ENCODE results near the gene TMIGD3. TPM values are rescaled to one million over a fixed set of nuclear protein-coding genes. Genes with fewer than 3 reads are reported as not detected.

The TMIGD3 gene
- total RNA-seq, 1 experiment from 2014 or later, result not detected

DNA sequence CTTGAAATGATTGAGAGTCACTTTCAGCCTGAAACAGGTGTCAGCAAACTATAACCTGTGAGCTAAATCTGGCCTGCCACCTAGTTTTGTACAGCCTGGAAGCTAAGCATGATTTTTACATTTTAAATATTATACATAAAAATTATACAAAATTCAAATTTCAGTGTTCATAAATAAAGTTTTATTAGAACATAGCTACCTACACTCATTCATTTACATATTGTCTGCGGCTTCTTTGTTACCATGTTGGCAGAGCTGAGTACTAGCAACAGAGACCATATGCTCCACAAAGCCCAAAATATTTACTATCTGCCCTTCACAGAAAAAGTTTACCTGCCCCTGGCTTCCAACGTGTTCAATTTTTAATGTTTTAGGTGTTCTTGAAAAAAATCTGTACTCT is 37.7 kb downstream of the TMIGD3 start:
- ChIA-PET POLR2A (ENCODE audit: unreplicated experiment) (no interaction called here), CTCF (no interaction called here)
- Histone ChIP-seq H3K9me2 (replicated peaks; ENCODE audit: low read length) (no peaks in the 10 kb centered on the region), H3F3A (ENCODE audit: low read length, unreplicated experiment) (peaks cover 7% of the 10 kb centered on the region), H3K4me1 (ENCODE audit: insufficient read depth, low read length) (no peaks in the 10 kb centered on the region; the same call in 1 of the 2 replicates), H3K9me3 (ENCODE audit: low read length) (no peaks in the 10 kb centered on the region), H3K79me2 (ENCODE audit: low read length) (no peaks in the 10 kb centered on the region), H3K4me2 (ENCODE audit: low read length) (no peak overlapping the region), H3K27ac (ENCODE audit: low read length) (no peak overlapping the region), H3K27me3 (ENCODE audit: low read length) (no peaks in the 10 kb centered on the region), H2AFZ (ENCODE audit: low read length) (no peak overlapping the region), H3K4me3 (ENCODE audit: low read length) (no peak overlapping the region), H3K9ac (ENCODE audit: low read length) (no peak overlapping the region), H4K20me1 (ENCODE audit: low read length) (no peaks in the 10 kb centered on the region), H3K36me3 (ENCODE audit: low read depth, low read length) (peaks cover 33% of the 10 kb centered on the region)
- no TSS peak for BruUV-seq (replicated peaks)
- intact Hi-C loops (cut with micrococcal nuclease), result no loop called here
- ATAC-seq, result no peak
- DNase-seq, result no peak
- TF ChIP-seq EZH2 (IDR thresholded peaks at IDR 0.05; ENCODE audit: low read length, unreplicated experiment) (no peak), EZH2phosphoT487 (IDR thresholded peaks at IDR 0.05; ENCODE audit: borderline replicate concordance, low read length) (no peak)
- TF ChIP-seq, protein P1, sequence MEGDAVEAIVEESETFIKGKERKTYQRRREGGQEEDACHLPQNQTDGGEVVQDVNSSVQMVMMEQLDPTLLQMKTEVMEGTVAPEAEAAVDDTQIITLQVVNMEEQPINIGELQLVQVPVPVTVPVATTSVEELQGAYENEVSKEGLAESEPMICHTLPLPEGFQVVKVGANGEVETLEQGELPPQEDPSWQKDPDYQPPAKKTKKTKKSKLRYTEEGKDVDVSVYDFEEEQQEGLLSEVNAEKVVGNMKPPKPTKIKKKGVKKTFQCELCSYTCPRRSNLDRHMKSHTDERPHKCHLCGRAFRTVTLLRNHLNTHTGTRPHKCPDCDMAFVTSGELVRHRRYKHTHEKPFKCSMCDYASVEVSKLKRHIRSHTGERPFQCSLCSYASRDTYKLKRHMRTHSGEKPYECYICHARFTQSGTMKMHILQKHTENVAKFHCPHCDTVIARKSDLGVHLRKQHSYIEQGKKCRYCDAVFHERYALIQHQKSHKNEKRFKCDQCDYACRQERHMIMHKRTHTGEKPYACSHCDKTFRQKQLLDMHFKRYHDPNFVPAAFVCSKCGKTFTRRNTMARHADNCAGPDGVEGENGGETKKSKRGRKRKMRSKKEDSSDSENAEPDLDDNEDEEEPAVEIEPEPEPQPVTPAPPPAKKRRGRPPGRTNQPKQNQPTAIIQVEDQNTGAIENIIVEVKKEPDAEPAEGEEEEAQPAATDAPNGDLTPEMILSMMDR (conservative IDR thresholded peaks at IDR 0.05; ENCODE audit: low read depth, low read length), result no peak

DNA sequence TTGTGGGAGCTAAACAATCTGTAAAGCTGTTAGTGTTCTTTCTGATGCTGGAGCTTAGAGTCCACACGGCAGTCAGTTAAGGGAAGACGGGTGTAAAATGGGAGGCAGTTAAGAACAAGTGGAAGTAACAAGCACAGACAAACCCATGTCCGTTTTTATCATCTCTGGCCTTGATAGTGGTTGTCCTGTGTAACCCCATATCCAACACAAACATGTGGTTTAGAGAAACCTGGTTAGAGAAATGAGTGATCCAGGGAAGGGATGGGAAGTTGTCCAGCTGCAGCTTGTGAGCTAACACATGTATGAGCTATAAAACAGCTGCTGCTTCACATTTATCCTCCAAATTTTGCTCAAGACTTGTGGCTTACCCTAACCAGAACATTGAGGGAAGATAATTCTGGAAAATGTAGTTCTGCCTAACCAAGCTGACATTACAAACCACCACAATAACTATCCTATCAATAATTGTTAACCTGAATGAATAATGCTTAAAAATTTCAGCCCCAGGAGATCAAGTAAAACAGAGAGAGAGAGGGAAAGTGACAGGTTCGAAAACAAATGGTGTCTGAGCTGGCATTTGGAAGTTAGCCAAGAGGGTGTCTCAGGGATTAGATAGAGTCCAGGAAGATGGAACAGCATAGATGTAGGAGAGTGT is 40.3 kb downstream of the TMIGD3 start:
- no peak overlapping the region for H3K27ac ChIP-seq (ENCODE audit: low read length)
- intact Hi-C loops (cut with micrococcal nuclease), result no loop called here
- peak; percentile 62 for DNase-seq
- no peaks in the 10 kb centered on the region for H3K27me3 ChIP-seq (ENCODE audit: low read length)
- no peak overlapping the region for H3K4me3 ChIP-seq (ENCODE audit: low read length)
- H3K9me3 ChIP-seq (ENCODE audit: low read length), result no peaks in the 10 kb centered on the region
- POLR2A ChIA-PET (ENCODE audit: unreplicated experiment), result no interaction called here
- no peaks in the 10 kb centered on the region for H4K20me1 ChIP-seq (ENCODE audit: low read length)
- TF ChIP-seq EZH2phosphoT487 (IDR thresholded peaks at IDR 0.05; ENCODE audit: borderline replicate concordance, low read length), result no peak
- TF ChIP-seq, protein P1 (conservative IDR thresholded peaks at IDR 0.05; ENCODE audit: low read depth, low read length), result no peak
- TF ChIP-seq EZH2 (IDR thresholded peaks at IDR 0.05; ENCODE audit: low read length, unreplicated experiment), result no peak
- no TSS peak for BruUV-seq (replicated peaks)
- H3K79me2 ChIP-seq (ENCODE audit: low read length), result no peaks in the 10 kb centered on the region; the same call in 1 of the 2 replicates
- H3K4me2 ChIP-seq (ENCODE audit: low read length), result no peak overlapping the region
- H3K4me1 ChIP-seq (ENCODE audit: insufficient read depth, low read length), result no peaks in the 10 kb centered on the region; the same call in 1 of the 2 replicates
- no peak; the same call in 1 of the 2 replicates for ATAC-seq
- CTCF ChIA-PET, result no interaction called here
- peaks cover 43% of the 10 kb centered on the region for H3K36me3 ChIP-seq (ENCODE audit: low read depth, low read length)
- H3K9ac ChIP-seq (ENCODE audit: low read length), result no peak overlapping the region
- H3K9me2 ChIP-seq (replicated peaks; ENCODE audit: low read length), result no peaks in the 10 kb centered on the region
- no peak overlapping the region for H2AFZ ChIP-seq (ENCODE audit: low read length)
- peaks cover 7% of the 10 kb centered on the region for H3F3A ChIP-seq (ENCODE audit: low read length, unreplicated experiment)

DNA sequence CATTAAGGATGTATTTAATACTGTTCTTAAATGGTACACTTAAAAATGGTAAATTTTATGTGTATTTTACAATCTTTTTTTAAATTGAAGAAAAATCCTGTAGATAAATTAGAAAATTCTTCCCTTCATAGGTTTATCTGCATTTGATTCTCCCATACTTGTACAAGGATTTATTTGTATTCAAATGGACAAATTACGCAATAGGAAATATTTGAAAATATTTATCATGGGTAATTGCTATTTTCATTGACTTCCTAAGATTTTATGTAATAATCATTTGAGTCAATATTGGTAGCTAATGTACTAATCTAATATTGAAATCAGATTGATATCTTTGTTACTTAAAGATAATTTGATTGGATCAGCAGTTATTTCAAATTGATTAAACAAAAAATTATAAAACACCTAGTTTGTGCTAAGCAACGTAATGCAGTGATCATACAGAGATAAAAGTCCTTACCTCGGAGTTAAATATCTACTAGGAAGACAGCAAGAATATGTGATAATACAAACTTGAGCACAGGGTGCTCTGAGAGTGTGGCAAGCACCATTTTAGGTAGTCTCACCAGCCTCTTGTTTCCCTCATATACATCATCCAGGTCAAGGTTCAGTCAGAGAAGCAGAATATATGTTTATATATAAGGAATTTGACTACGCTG is 40.9 kb downstream of the TMIGD3 start:
- no peak for DNase-seq
- ChIA-PET CTCF (no interaction called here), POLR2A (ENCODE audit: unreplicated experiment) (no interaction called here)
- H3K4me3 ChIP-seq (ENCODE audit: low read length), result no peak overlapping the region
- H4K20me1 ChIP-seq (ENCODE audit: low read length), result no peaks in the 10 kb centered on the region
- H3K9me2 ChIP-seq (replicated peaks; ENCODE audit: low read length), result no peaks in the 10 kb centered on the region
- no peaks in the 10 kb centered on the region for H3K27me3 ChIP-seq (ENCODE audit: low read length)
- BruUV-seq (replicated peaks), result no TSS peak
- no peaks in the 10 kb centered on the region; the same call in 1 of the 2 replicates for H3K4me1 ChIP-seq (ENCODE audit: insufficient read depth, low read length)
- TF ChIP-seq EZH2phosphoT487 (IDR thresholded peaks at IDR 0.05; ENCODE audit: borderline replicate concordance, low read length) (no peak), EZH2 (IDR thresholded peaks at IDR 0.05; ENCODE audit: low read length, unreplicated experiment) (no peak)
- TF ChIP-seq, protein P1 (conservative IDR thresholded peaks at IDR 0.05; ENCODE audit: low read depth, low read length), result no peak
- H3F3A ChIP-seq (ENCODE audit: low read length, unreplicated experiment), result peaks cover 7% of the 10 kb centered on the region
- no peaks in the 10 kb centered on the region; the same call in 1 of the 2 replicates for H3K79me2 ChIP-seq (ENCODE audit: low read length)
- no peaks in the 10 kb centered on the region for H3K9me3 ChIP-seq (ENCODE audit: low read length)
- no peak overlapping the region for H3K4me2 ChIP-seq (ENCODE audit: low read length)
- H3K36me3 ChIP-seq (ENCODE audit: low read depth, low read length), result peaks cover 46% of the 10 kb centered on the region
- intact Hi-C loops (cut with micrococcal nuclease), result no loop called here
- H3K9ac ChIP-seq (ENCODE audit: low read length), result no peak overlapping the region
- H2AFZ ChIP-seq (ENCODE audit: low read length), result no peak overlapping the region
- no peak overlapping the region for H3K27ac ChIP-seq (ENCODE audit: low read length)
- no peak for ATAC-seq

All from PC-3 (cell line).